Upper lobe of right lung (tissue), 1 donor: ENCODE results near the gene GLP2R. TPM values are rescaled to one million over a fixed set of nuclear protein-coding genes. Genes with fewer than 3 reads are reported as not detected.

Experiments used
- ATAC-seq: fragments of 200-7000 bp; cut with Tn5 transposase; one replicate; pipeline ENCODE4 v1.9.1; 2020; ENCODE audit warnings: mild to moderate bottlenecking, moderate library complexity
- DNase-seq: peaks from one replicate; pipeline ENCODE4 v3.0.0-alpha.2; 2020
- H3K27ac ChIP-seq: fragments of 200-600 bp; one replicate; pipeline ENCODE4 v1.8.0; 2022
- H3K27me3 ChIP-seq: fragments of 200-600 bp; one replicate; pipeline ENCODE4 v1.8.0; 2022; ENCODE audit warnings: mild to moderate bottlenecking
- H3K36me3 ChIP-seq: fragments of 200-600 bp; one replicate; pipeline ENCODE4 v1.8.0; 2022
- H3K4me1 ChIP-seq: fragments of 200-600 bp; one replicate; pipeline ENCODE4 v1.8.0; 2022
- H3K4me3 ChIP-seq: fragments of 200-600 bp; one replicate; pipeline ENCODE4 v1.8.0; 2022; ENCODE audit warnings: mild to moderate bottlenecking
- H3K9me3 ChIP-seq: fragments of 200-600 bp; one replicate; pipeline ENCODE4 v1.8.0; 2022
- CTCF ChIP-seq: fragments of 200-600 bp; IDR thresholded peaks from one replicate; pipeline ENCODE4 v1.8.0; 2022; ENCODE audit warnings: antibody characterized with exemption
- intact Hi-C: fragments of 100-400 bp; cut with DNase I; formaldehyde crosslinking; loops from one replicate; pipeline ENCODE4 v1.11.0; 2022
- total RNA-seq: library from RNA; stranded (reverse); fragmentation: NEBNext Ultra II Directional; extraction: Animal tissue kit (Norgen Biotek cat#: 25700); gene quantifications from one replicate; pipeline ENCODE4 v1.2.1, GENCODE V29; 2021
- donor health status: DM: no; HTN: yes; CAD: no; lungs with severe emphysema.

GLP2R gene
- total RNA-seq, 1 donor from 2014 or later = 1.8 TPM

GRCh38 chr17:9938764-9939163, 113.0 kb downstream of the GLP2R start:
- Histone ChIP-seq H3K27me3 (no peaks in the 10 kb centered on the region), H3K36me3 (peaks cover 31% of the 10 kb centered on the region), H3K4me1 (no peaks in the 10 kb centered on the region), H3K4me3 (no peak overlapping the region), H3K9me3 (no peaks in the 10 kb centered on the region), H3K27ac (no peak overlapping the region)
- ATAC-seq (no peak), DNase-seq (no peak)
- intact Hi-C loops = no loop called here
- TF ChIP-seq CTCF = no peak

- intact Hi-C loops = no loop called here
- no peak overlapping the region for H3K4me3 ChIP-seq
- ATAC-seq (no peak), DNase-seq (no peak)
- no peaks in the 10 kb centered on the region for H3K4me1 ChIP-seq
- no peak for TF ChIP-seq CTCF
- H3K9me3 ChIP-seq = no peaks in the 10 kb centered on the region
- H3K36me3 ChIP-seq = peaks cover 31% of the 10 kb centered on the region
- H3K27ac ChIP-seq = no peak overlapping the region
- H3K27me3 ChIP-seq = no peaks in the 10 kb centered on the region
Observed at GRCh38 chr17:9940841-9941240, 115.1 kb downstream of the GLP2R start.

- H3K9me3 ChIP-seq = no peaks in the 10 kb centered on the region
- no peak for TF ChIP-seq CTCF
- no peaks in the 10 kb centered on the region for H3K27me3 ChIP-seq
- DNase-seq = no peak
- no peaks in the 10 kb centered on the region for H3K4me1 ChIP-seq
- no peak overlapping the region for H3K27ac ChIP-seq
- H3K36me3 ChIP-seq = peaks cover 31% of the 10 kb centered on the region
- no peak overlapping the region for H3K4me3 ChIP-seq
- intact Hi-C loops = no loop called here
- no peak for ATAC-seq
Observed at GRCh38 chr17:9941305-9941704, 115.6 kb downstream of the GLP2R start.

Other genes starting within 250 kb of the GLP2R start
- not detected for gene CFAP52, start 249.3 kb upstream of the GLP2R start, total RNA-seq
- 4.3 TPM for gene USP43, start 180.4 kb upstream of the GLP2R start, total RNA-seq
- not detected for gene DHRS7C, start 34.3 kb upstream of the GLP2R start, total RNA-seq
- gene GSG1L2, start 3.8 kb upstream of the GLP2R start, total RNA-seq = not detected
- gene RCVRN, start 79.3 kb downstream of the GLP2R start, total RNA-seq = 0.17 TPM